GM18951 (cell line): Measurements from ENCODE around the gene IQCH.

Source experiments
- POLR2A ChIP-seq: IDR thresholded peaks from 4 replicates; pipeline ENCODE4 v1.6.1; 2011; ENCODE audit warnings: mild to moderate bottlenecking; ENCODE audit not compliant: insufficient read length, insufficient read depth; ENCODE audit errors: extremely low read depth
- in situ Hi-C: fragments of 300-500 bp; cut with MboI; formaldehyde crosslinking; loops from one replicate; pipeline ENCODE4 v1.12.0; 2022; ENCODE audit warnings: low sequenced_read_pairs, mixed read lengths, inconsistent platforms; ENCODE audit not compliant: unreplicated experiment

Gene IQCH

GRCh38 chr15:67254238-67255175 lies at the start of gene IQCH, which contains the start of gene AAGAB:
Gene IQCH (plus strand): TSS chr15:67254786. CDS start chr15:67254897, 111 bp downstream.
Gene AAGAB (minus strand): TSS chr15:67254661. CDS start chr15:67254631, 30 bp downstream.
- TF ChIP-seq POLR2A = peak; percentile 93
- in situ Hi-C loops = no loop called here

- no peak for TF ChIP-seq POLR2A
- in situ Hi-C loops = no loop called here
Observed at GRCh38 chr15:67207555-67208207, 46.9 kb upstream of the IQCH start.

GRCh38 chr15:67208396-67208795 lies 46.2 kb upstream of the IQCH start:
- TF ChIP-seq POLR2A = no peak
- in situ Hi-C loops = no loop called here

GRCh38 chr15:67210555-67211168 lies 43.9 kb upstream of the IQCH start:
- no peak for TF ChIP-seq POLR2A
- in situ Hi-C loops = no loop called here

- TF ChIP-seq POLR2A = no peak
- in situ Hi-C loops = no loop called here
Observed at GRCh38 chr15:67212684-67213367, 41.8 kb upstream of the IQCH start.

GRCh38 chr15:67215102-67215501 lies 39.5 kb upstream of the IQCH start:
- in situ Hi-C loops = no loop called here

GRCh38 chr15:67216859-67217258 lies 37.7 kb upstream of the IQCH start:
- no peak for TF ChIP-seq POLR2A
- in situ Hi-C loops = no loop called here

More at GRCh38 chr15:67215102-67215501, 39.5 kb upstream of the IQCH start:
- no peak for TF ChIP-seq POLR2A

- no peak for TF ChIP-seq POLR2A
- in situ Hi-C loops = no loop called here
Observed at GRCh38 chr15:67218428-67218827, 36.2 kb upstream of the IQCH start.

- no peak for TF ChIP-seq POLR2A
- in situ Hi-C loops = no loop called here
Observed at GRCh38 chr15:67219288-67219687, 35.3 kb upstream of the IQCH start.

GRCh38 chr15:67224889-67225288 lies 29.7 kb upstream of the IQCH start:
- TF ChIP-seq POLR2A = no peak
- in situ Hi-C loops = no loop called here

- in situ Hi-C loops = no loop called here
- no peak for TF ChIP-seq POLR2A
Observed at GRCh38 chr15:67225336-67225735, 29.2 kb upstream of the IQCH start.

GRCh38 chr15:67227431-67227830 lies 27.2 kb upstream of the IQCH start:
- TF ChIP-seq POLR2A = no peak
- in situ Hi-C loops = no loop called here

GRCh38 chr15:67227846-67228245 lies 26.7 kb upstream of the IQCH start:
- in situ Hi-C loops = no loop called here
- no peak for TF ChIP-seq POLR2A
